ENCODE results near the gene SMARCA2. TPM values are rescaled to one million over a fixed set of nuclear protein-coding genes. Genes with fewer than 3 reads are reported as not detected.

Gene SMARCA2
- total and polyA plus RNA-seq, 10 of the 15 experiments (the other 5 are each of a cell fraction or from before 2014, with no cell fraction given), result 100 to 392 (median 204) TPM

GRCh38 chr9:2128618-2129017 lies 113.5 kb downstream of the SMARCA2 start (continued):
- no peak for TF ChIP-seq ZBTB33 (IDR thresholded peaks at IDR 0.05)
- TF ChIP-seq BRCA1 (IDR thresholded peaks at IDR 0.05; ENCODE audit: low read depth, low read length), result no peak
- TF ChIP-seq SMC3 (IDR thresholded peaks at IDR 0.05; ENCODE audit: borderline replicate concordance, low read length), result no peak
- no peak for TF ChIP-seq FOS (IDR thresholded peaks at IDR 0.05; ENCODE audit: borderline replicate concordance, extremely low read depth, insufficient read length)
- no peak for TF ChIP-seq BCL11A (IDR thresholded peaks at IDR 0.05; ENCODE audit: low read depth, low read length)
- no peak for TF ChIP-seq ZNF687 (IDR thresholded peaks at IDR 0.05)
- TF ChIP-seq E2F8 (IDR thresholded peaks at IDR 0.05; ENCODE audit: low read depth, partially characterized antibody), result no peak
- TF ChIP-seq EP300 (IDR thresholded peaks at IDR 0.05; ENCODE audit: borderline replicate concordance in 1 of 2, control insufficient read depth in 1 of 2, low read depth in 2 of 2, low read length in 2 of 2), result no peak
- TF ChIP-seq HDGF (IDR thresholded peaks at IDR 0.05), result no peak

Measured in GM12878 (cell line).